ENCODE data around the gene TULP4.

The TULP4 gene

DNA sequence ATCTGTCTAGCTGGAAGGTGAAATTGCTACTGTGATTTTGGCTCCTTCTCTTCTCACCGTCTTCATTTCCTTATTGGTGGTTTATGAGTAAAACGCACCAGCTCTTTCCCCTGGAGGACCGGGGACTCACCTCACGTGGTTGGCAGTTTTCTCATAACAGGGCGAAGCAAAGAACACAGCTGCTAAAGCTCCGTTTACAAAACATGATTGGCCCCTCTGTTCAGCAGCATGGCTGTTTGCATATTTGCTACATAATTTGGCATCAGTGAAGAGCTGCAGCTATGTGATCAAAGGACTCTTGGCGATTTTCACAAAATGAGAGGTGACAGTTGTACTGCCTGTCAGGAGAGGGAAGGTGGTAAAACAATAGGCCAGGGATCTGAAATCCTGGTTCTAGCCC lies 227.1 kb downstream of the TULP4 start:
- H3K27me3 ChIP-seq (ENCODE audit: control insufficient read depth in 2 of 2, insufficient read depth in 2 of 2, low read length in 2 of 2) = peaks cover 4 to 11% of the 10 kb centered on the region in 2 donors
- no peaks in the 10 kb centered on the region for H3K36me3 ChIP-seq (ENCODE audit: control insufficient read depth in 2 of 2, insufficient read depth in 2 of 2, low read length in 2 of 2)
- no peak overlapping the region for H3K9ac ChIP-seq (ENCODE audit: low read depth in 1 of 2, low read length in 2 of 2)
- peaks cover 0 to 9% of the 10 kb centered on the region in 2 donors for H3K4me1 ChIP-seq (ENCODE audit: control insufficient read depth in 2 of 2, insufficient read depth in 2 of 2, low read length in 2 of 2)
- H3K9me3 ChIP-seq (ENCODE audit: control insufficient read depth in 2 of 2, low read length in 2 of 2) = no peaks in the 10 kb centered on the region
- no peak overlapping the region for H3K27ac ChIP-seq (ENCODE audit: low read depth in 2 of 2, low read length in 2 of 2)
- no peak overlapping the region for H3K4me3 ChIP-seq (ENCODE audit: low read length in 2 of 2)

GRCh38 chr6:158539881-158540280 lies 227.6 kb downstream of the TULP4 start:
- no peak overlapping the region for H3K27ac ChIP-seq (ENCODE audit: low read depth in 2 of 2, low read length in 2 of 2)
- H3K27me3 ChIP-seq (ENCODE audit: control insufficient read depth in 2 of 2, insufficient read depth in 2 of 2, low read length in 2 of 2) = peaks cover 4 to 11% of the 10 kb centered on the region in 2 donors
- H3K4me1 ChIP-seq (ENCODE audit: control insufficient read depth in 2 of 2, insufficient read depth in 2 of 2, low read length in 2 of 2) = peaks cover 0 to 9% of the 10 kb centered on the region in 2 donors
- no peak overlapping the region for H3K4me3 ChIP-seq (ENCODE audit: low read length in 2 of 2)
- no peaks in the 10 kb centered on the region for H3K9me3 ChIP-seq (ENCODE audit: control insufficient read depth in 2 of 2, low read length in 2 of 2)
- H3K36me3 ChIP-seq (ENCODE audit: control insufficient read depth in 2 of 2, insufficient read depth in 2 of 2, low read length in 2 of 2) = no peaks in the 10 kb centered on the region
- H3K9ac ChIP-seq (ENCODE audit: low read depth in 1 of 2, low read length in 2 of 2) = no peak overlapping the region

DNA sequence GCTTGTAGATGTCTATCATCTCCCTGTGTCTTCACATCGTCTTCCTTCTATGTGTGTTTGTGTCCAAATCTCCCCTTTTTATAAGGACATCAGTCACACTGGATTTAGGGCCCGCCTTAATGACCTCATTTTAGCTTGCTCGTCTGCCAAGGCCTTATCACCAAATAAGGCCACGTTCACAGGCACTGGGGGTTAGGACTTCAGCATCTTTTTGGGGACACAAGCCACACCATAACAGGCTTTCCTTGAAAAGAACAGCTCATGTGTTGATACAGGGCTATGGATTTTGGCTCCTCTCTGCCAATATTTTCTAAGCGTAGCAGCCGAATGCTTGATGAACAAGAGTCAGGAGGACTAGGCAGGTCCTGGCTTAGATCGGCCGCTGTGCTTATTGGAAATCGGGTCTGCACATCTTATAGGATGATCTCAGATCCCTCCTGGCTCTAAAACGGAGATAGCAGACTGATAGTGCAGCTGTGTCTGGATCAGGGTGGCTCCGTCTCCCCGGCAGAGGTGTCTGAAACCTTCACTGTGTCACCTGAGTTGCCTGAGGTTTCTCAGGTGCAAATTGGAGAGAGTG lies 231.4 kb downstream of the TULP4 start:
- no peak overlapping the region for H3K27ac ChIP-seq (ENCODE audit: low read depth in 2 of 2, low read length in 2 of 2)
- H3K4me1 ChIP-seq (ENCODE audit: control insufficient read depth in 2 of 2, insufficient read depth in 2 of 2, low read length in 2 of 2) = no peaks in the 10 kb centered on the region
- no peaks in the 10 kb centered on the region for H3K9me3 ChIP-seq (ENCODE audit: control insufficient read depth in 2 of 2, low read length in 2 of 2)
- no peak overlapping the region for H3K4me3 ChIP-seq (ENCODE audit: low read length in 2 of 2)
- H3K9ac ChIP-seq (ENCODE audit: low read depth in 1 of 2, low read length in 2 of 2) = no peak overlapping the region
- H3K36me3 ChIP-seq (ENCODE audit: control insufficient read depth in 2 of 2, insufficient read depth in 2 of 2, low read length in 2 of 2) = no peaks in the 10 kb centered on the region
- peaks cover 0 to 2% of the 10 kb centered on the region in 2 donors for H3K27me3 ChIP-seq (ENCODE audit: control insufficient read depth in 2 of 2, insufficient read depth in 2 of 2, low read length in 2 of 2)

GRCh38 chr6:158544428-158544827 lies 232.2 kb downstream of the TULP4 start:
- Histone ChIP-seq H3K9me3 (ENCODE audit: control insufficient read depth in 2 of 2, low read length in 2 of 2) (no peaks in the 10 kb centered on the region), H3K4me1 (ENCODE audit: control insufficient read depth in 2 of 2, insufficient read depth in 2 of 2, low read length in 2 of 2) (no peaks in the 10 kb centered on the region), H3K36me3 (ENCODE audit: control insufficient read depth in 2 of 2, insufficient read depth in 2 of 2, low read length in 2 of 2) (no peaks in the 10 kb centered on the region), H3K9ac (ENCODE audit: low read depth in 1 of 2, low read length in 2 of 2) (no peak overlapping the region), H3K4me3 (ENCODE audit: low read length in 2 of 2) (no peak overlapping the region), H3K27me3 (ENCODE audit: control insufficient read depth in 2 of 2, insufficient read depth in 2 of 2, low read length in 2 of 2) (no peaks in the 10 kb centered on the region), H3K27ac (ENCODE audit: low read depth in 2 of 2, low read length in 2 of 2) (no peak overlapping the region)

GRCh38 chr6:158545043-158545966 lies 233.0 kb downstream of the TULP4 start:
- Histone ChIP-seq H3K36me3 (ENCODE audit: control insufficient read depth in 2 of 2, insufficient read depth in 2 of 2, low read length in 2 of 2) (no peaks in the 10 kb centered on the region), H3K4me1 (ENCODE audit: control insufficient read depth in 2 of 2, insufficient read depth in 2 of 2, low read length in 2 of 2) (no peaks in the 10 kb centered on the region), H3K9me3 (ENCODE audit: control insufficient read depth in 2 of 2, low read length in 2 of 2) (no peaks in the 10 kb centered on the region), H3K9ac (ENCODE audit: low read depth in 1 of 2, low read length in 2 of 2) (no peak overlapping the region), H3K27me3 (ENCODE audit: control insufficient read depth in 2 of 2, insufficient read depth in 2 of 2, low read length in 2 of 2) (no peaks in the 10 kb centered on the region), H3K27ac (ENCODE audit: low read depth in 2 of 2, low read length in 2 of 2) (no peak overlapping the region), H3K4me3 (ENCODE audit: low read length in 2 of 2) (no peak overlapping the region)

- no peak overlapping the region for H3K27ac ChIP-seq (ENCODE audit: low read depth in 2 of 2, low read length in 2 of 2)
- H3K4me1 ChIP-seq (ENCODE audit: control insufficient read depth in 2 of 2, insufficient read depth in 2 of 2, low read length in 2 of 2) = no peaks in the 10 kb centered on the region
- H3K9ac ChIP-seq (ENCODE audit: low read depth in 1 of 2, low read length in 2 of 2) = no peak overlapping the region
- H3K4me3 ChIP-seq (ENCODE audit: low read length in 2 of 2) = no peak overlapping the region
- H3K27me3 ChIP-seq (ENCODE audit: control insufficient read depth in 2 of 2, insufficient read depth in 2 of 2, low read length in 2 of 2) = no peaks in the 10 kb centered on the region
- no peaks in the 10 kb centered on the region for H3K9me3 ChIP-seq (ENCODE audit: control insufficient read depth in 2 of 2, low read length in 2 of 2)
- H3K36me3 ChIP-seq (ENCODE audit: control insufficient read depth in 2 of 2, insufficient read depth in 2 of 2, low read length in 2 of 2) = no peaks in the 10 kb centered on the region
Measured at GRCh38 chr6:158548418-158549161, 236.3 kb downstream of the TULP4 start.

- no peaks in the 10 kb centered on the region for H3K36me3 ChIP-seq (ENCODE audit: control insufficient read depth in 2 of 2, insufficient read depth in 2 of 2, low read length in 2 of 2)
- no peak overlapping the region for H3K4me3 ChIP-seq (ENCODE audit: low read length in 2 of 2)
- H3K9ac ChIP-seq (ENCODE audit: low read depth in 1 of 2, low read length in 2 of 2) = no peak overlapping the region
- no peaks in the 10 kb centered on the region for H3K4me1 ChIP-seq (ENCODE audit: control insufficient read depth in 2 of 2, insufficient read depth in 2 of 2, low read length in 2 of 2)
- H3K9me3 ChIP-seq (ENCODE audit: control insufficient read depth in 2 of 2, low read length in 2 of 2) = no peaks in the 10 kb centered on the region
- no peak overlapping the region for H3K27ac ChIP-seq (ENCODE audit: low read depth in 2 of 2, low read length in 2 of 2)
- no peaks in the 10 kb centered on the region for H3K27me3 ChIP-seq (ENCODE audit: control insufficient read depth in 2 of 2, insufficient read depth in 2 of 2, low read length in 2 of 2)
Measured at GRCh38 chr6:158552055-158552795, 240.0 kb downstream of the TULP4 start.

GRCh38 chr6:158552796-158553138 lies 240.5 kb downstream of the TULP4 start:
- no peak overlapping the region for H3K4me3 ChIP-seq (ENCODE audit: low read length in 2 of 2)
- H3K27me3 ChIP-seq (ENCODE audit: control insufficient read depth in 2 of 2, insufficient read depth in 2 of 2, low read length in 2 of 2) = no peaks in the 10 kb centered on the region
- H3K27ac ChIP-seq (ENCODE audit: low read depth in 2 of 2, low read length in 2 of 2) = no peak overlapping the region
- H3K9ac ChIP-seq (ENCODE audit: low read depth in 1 of 2, low read length in 2 of 2) = no peak overlapping the region
- no peaks in the 10 kb centered on the region for H3K4me1 ChIP-seq (ENCODE audit: control insufficient read depth in 2 of 2, insufficient read depth in 2 of 2, low read length in 2 of 2)
- H3K36me3 ChIP-seq (ENCODE audit: control insufficient read depth in 2 of 2, insufficient read depth in 2 of 2, low read length in 2 of 2) = no peaks in the 10 kb centered on the region
- no peaks in the 10 kb centered on the region for H3K9me3 ChIP-seq (ENCODE audit: control insufficient read depth in 2 of 2, low read length in 2 of 2)

DNA sequence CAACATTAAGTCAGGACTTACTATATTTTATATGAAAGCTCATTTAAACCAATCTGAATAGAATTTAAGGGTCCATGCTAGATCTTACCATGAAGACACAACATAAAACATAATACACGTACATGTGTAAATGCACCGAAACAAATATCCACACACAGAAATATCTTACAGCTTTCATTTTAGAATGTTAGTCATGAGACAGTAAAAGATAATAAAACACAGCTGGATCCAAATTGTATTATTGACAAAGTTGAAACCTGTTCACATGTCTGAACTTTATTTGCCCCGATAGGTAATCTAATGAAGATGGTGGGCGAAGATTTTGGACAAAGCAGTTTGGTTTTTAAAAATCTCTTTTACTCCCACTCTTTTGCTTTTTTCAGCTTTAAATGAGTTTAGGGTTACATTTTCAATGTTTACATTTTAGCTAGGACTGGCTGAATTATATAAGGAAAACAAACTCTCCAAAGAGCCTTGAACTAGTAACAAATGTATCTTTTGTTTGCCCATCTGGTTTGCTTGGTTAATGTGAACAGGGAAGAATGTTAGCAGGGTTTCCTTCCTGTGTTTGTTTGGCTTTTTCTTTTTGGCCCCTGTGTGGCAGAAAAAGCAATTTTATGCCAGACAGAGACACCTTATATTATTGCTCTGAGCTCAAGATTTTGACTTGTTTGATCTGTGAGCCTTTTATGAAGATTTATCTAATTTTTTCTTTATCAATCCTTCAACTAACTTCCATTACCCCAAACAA lies 242.5 kb downstream of the TULP4 start:
- peaks cover 4% of the 10 kb centered on the region in 2 donors for H3K4me1 ChIP-seq (ENCODE audit: control insufficient read depth in 2 of 2, insufficient read depth in 2 of 2, low read length in 2 of 2)
- H3K36me3 ChIP-seq (ENCODE audit: control insufficient read depth in 2 of 2, insufficient read depth in 2 of 2, low read length in 2 of 2) = no peaks in the 10 kb centered on the region
- no peaks in the 10 kb centered on the region for H3K9me3 ChIP-seq (ENCODE audit: control insufficient read depth in 2 of 2, low read length in 2 of 2)
- no peak overlapping the region for H3K9ac ChIP-seq (ENCODE audit: low read depth in 1 of 2, low read length in 2 of 2)
- no peaks in the 10 kb centered on the region for H3K27me3 ChIP-seq (ENCODE audit: control insufficient read depth in 2 of 2, insufficient read depth in 2 of 2, low read length in 2 of 2)
- H3K4me3 ChIP-seq (ENCODE audit: low read length in 2 of 2) = no peak overlapping the region
- no peak overlapping the region for H3K27ac ChIP-seq (ENCODE audit: low read depth in 2 of 2, low read length in 2 of 2)
